NCI-H2107 treated with DMSO at 0.1 percent for 48 hours (cell line): ENCODE data around the gene ETNK2.

Source experiments
- DNase-seq: peaks from one replicate; lab custom pipeline; 2025; ENCODE audit not compliant: unreplicated experiment; lab: John Stamatoyannopoulos, UW

Gene ETNK2

DNA sequence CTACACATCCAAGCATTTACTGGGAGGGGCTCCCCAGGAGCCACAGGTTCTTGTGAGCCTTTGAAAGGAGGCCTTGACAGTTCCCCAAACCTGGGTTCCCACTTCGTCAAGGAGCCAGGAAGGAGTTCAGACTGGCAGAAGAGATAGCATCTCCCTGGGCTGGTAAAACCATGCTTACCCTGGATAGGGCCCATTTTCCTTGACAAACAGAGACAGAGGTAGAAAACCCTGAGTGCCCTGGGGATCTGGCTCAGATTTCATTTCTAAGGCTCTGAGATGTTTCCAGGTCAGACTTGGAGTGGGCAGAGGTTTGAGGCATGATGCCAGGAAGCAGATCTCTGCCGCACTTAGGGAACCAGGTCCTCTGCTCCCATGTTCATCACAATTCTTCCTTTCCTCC is 2.7 kb downstream of the ETNK2 start:
- DNase-seq, result no peak

DNA sequence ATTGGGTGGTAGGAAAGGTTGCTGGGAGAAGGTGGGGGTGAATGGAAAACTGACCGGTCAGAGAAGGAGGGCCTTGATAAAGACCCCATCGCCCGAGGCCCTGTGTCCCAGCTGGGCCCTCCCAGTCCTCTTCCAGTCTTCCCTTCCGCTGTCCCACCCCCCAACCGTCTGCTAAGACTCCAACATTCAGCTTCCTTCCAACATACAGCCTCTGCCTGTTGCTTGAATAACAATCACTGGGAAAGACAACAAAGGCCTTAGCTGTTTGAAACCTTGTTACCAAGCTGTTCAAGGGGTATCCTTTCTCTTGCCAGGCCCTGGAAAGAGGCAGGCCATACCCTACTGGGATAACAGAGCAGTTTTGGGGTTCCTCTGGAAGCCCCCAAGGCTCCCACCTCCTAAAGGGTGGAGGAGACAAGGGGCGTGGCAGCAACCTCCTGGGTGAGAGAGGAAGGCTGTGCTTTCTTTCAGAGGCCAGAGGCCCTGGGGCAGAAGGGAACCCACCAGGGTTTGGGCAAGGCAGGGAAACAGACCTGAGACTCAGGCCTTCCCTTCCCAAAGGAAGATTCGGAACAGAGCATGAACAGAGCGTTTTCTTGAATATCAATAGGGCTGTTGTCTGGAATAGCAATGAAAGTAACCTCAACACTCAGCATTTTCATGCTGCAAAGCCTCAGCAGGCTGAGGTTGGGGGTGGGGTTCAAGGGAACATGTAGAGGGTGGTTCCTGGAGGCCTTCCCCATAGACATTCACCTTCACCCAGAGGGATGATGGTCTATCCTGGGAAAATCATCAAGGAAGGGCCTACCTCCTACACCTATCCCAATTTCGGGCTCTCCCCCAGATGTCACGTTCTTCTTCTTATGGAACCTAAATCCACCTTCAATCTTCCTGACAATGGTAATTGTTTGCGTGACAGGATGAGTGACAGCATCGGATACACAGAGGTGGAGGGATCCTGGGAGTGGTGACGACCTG is 4.1 kb downstream of the ETNK2 start:
- DNase-seq, result no peak

DNA sequence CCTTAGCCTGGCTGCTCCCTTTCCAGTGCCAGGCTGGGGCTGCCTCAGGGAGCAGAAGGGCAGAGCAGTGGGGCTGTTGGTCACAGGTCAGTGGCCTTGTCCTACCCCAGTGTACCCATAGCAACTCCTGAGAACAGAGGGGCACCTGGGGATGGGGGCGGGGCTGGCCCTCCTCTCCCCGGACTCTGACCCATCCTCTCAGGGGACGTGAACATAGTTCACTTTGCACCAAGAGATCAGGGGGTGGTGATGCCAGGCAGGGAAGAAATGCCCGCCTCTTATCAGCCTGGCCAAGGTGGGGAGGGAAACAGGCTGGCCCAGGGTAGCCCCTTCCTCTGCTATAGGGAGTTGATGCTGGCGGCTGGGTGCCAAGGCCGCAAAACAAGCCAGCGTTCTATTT is 4.9 kb downstream of the ETNK2 start:
- DNase-seq, result no peak

DNA sequence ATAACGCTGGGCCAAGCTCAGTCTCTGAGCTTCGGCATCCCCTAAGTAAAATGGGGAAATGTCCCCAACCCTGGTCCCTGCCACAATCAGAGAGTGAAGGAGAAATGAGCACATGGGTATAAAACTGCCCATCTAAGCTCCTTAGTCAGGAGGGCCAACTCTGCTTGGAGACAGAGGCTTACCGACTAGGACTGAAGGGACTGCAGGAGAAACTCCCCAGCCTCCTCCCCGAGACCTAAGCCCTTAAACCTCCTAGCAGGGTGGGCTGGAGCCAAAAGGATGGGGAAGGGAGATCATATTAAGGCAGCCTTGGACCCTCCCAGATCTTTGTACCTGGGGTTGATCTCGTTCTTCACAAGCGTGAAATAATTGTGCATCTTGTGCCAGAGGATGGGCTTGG is 5.5 kb downstream of the ETNK2 start:
- DNase-seq, result no peak

DNA sequence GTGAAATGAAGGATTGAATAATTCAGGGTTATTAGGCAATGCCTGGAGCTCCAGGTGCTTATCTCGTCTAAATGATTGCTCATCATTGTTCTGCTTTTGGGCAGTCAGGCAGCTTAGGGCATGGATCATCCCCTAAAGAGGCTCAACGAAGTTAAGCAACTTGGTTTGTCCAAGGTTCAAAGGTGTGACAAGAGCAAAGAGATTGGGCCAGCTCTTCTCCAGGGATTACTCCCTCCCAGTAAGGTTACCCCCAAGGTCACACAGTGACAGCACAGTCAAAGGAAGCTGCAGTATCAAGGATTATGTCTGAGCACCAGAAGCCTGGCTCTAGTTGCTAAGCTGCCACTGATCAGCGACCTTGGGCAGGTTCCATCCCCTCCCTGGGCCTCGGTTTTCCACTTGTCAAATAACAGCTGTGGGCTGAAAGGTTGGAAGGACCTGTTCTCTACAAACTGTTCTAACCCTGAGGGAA is 6.8 kb downstream of the ETNK2 start:
- DNase-seq, result no peak

DNA sequence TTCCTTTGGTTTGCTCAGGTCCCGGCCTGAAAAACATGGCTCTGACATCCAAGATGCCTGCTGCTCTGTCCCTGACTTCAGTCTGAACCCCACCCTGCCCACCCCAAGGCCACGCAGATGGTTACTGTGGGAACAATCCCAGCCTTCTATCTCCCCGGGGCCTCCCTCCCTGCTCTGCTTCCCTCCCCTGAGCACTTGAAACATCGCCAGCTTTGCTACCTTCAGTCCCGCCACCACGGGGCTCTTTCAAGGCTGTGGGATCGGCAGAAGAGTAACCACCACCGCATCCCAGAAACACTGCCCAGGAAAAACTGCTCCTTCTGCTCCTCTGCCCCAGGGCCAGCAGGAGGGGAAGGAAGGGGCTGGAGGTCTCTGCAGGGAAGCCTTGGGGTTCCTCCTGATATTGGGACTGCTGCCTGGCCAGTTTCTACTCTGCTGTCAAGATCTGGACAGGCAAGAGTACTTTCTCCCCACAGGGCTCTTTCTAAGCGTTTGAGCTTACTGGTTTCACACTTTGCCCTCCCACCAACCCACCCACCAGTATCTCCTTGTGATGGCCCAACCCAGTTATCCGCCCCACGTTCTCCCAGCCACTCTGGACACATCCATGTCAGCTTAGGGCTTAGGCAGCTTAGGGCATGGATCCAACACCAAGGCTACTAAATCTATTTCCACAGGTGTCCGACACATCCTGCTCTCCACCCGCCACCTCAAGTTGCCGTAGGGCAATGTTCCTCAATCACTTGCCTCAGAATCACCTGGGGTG is 8.4 kb downstream of the ETNK2 start:
- no peak for DNase-seq

DNA sequence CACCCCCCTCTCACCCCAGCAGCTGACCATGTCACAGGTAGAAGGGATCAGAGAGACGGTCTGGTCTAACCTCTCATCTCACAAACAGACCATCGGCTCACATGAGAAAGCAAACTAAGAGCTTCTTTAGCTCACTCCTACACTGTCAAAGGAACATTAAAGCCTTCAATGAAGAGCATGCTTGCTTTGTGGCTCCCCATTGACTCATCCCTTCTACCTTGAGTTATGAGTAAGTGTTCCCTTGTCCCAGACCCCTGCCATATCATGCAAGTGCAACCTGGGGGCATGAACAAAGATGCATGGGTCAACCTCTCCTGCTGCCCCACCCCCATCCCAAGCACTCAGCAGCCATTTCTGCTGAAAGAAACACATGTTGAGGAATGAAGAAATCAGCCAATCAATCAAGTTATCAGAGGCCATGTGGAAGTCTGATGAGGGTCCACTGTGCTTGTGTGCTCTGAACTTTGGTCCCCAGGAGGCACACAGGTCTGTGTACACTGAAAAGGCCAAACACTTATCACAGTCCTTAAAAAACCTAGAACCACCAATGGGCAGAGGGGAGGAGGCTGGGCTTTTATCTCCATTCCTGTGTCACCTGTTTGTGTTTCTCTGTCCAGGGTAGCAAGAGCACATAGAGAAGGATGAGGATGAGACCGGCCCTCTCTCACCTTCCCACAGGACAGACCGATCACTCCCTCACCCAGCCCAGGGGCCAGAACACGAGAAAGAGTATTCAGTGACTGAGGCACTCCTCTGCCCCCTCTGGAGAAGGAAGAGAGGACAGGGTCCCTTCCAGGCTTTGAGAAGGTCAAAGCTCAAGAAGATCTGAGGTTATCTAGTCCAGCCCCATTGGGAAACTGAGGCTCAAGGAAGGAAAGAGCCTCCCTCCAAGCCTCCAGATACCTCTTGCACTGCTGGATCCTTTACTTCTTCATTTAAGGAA is 9.5 kb downstream of the ETNK2 start:
- no peak for DNase-seq

DNA sequence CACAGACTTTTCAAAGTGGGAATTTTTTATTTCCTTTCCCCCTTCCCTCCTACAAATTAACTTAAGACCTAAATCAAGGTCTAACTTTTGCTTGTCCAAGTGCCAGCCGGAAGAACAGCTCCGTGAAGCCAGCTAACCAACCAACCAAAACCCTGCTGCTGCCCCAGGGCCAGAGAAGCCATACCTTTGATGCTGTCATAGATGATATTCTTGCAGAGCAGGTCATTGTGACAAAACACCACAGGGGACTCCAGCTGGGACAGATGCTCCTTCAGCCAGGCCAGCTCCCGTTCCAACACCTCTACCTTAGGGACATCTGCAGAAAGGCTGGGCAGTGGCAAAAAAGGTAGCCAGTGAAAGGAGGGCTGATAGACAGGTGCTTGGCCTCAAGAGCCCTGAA is 10.7 kb downstream of the ETNK2 start:
- DNase-seq, result no peak

DNA sequence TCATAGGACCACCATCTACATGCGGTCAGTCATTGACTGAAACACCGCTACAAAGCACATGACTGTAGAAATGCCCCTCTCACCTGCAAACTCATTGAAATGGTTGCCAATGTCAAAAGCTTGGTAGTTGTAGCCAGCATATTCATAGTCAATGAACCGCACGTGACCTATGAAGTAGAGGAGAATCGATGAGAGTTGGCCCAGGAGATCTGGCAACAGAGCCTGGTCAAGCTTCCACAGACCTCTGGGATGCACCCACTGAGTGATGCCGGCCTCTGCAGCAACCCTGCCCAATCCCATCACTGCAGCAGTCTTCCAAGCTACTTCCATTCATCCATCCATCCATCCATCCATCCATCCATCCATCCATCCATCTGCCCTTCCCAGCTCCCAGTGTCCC is 11.9 kb downstream of the ETNK2 start:
- no peak for DNase-seq

DNA sequence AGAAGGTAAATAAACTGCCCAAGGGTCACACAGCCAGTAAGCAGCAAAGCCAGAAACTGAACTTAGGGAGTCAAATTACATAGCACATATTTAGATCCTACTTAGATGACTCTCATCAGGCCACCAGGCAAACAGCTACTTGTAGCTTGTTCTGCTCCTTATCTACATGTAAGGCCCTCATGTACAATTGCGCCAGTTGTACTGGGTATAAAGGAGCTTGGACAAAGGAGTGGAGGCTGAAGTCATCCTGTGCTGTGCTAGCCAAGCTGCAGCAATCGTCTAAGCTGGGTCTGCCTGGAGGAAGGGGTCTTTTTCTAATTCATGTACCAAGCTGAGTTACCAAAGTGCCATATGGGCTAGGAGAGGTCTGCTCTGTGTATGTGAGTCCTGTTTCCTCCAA is 12.8 kb downstream of the ETNK2 start:
- DNase-seq, result no peak

DNA sequence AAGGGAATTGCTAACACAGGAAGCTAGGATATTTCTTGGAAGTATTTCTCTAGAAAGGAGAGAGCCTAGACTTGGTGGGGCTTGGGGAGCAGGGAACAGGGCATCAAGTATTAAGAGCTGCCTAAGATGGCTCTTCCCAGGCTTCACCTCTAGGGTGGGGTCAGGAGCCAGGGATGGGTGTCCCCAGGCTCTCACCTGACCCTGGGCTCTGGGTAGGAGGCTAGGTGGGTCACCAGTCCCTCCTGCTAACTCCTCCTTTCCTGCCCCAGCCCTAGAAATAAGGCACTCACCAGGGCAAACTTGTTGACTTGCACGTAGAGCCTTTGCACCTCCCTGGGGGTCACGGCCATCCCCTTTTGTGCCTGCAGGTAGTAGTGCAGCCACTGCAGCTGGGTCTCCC is 15.0 kb downstream of the ETNK2 start:
- no peak for DNase-seq

DNA sequence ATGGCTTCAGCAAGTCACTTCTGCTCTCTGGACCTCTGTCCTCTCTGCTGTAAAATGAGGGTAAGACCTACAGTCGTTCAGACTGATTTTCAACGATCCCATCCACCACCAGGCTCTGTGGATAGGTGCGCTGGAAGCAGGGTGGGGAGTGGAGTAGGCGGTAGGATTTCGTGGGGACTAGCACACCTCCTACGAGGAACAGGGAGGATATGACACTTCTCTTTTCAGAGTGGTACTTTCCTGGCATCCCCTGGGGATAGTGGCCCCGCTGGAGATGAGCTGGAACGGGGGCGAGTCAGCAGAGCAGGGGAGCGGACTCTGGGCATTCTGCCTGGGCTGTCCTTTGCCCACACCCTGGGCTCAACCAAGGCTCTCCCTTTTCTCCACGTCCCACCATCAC is 17.7 kb downstream of the ETNK2 start:
- DNase-seq, result no peak

DNA sequence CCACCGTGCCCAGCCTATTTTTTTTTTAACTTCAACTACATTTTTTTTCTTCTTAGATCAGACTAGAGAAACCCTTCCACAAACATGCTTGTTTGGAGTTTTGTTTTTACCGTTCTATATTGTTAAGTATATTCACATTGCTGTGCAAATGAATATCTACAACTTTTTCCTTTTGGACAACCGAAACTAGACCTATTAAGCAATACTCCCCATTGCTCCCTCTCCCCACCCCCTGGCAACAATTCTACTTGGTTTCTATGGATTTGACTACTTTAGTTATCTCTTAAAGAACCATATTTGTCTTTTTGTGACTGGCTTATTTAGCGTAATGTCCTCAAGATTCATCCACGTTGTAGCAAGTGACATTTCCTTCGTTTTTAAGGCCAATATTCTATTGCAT is 19.1 kb downstream of the ETNK2 start:
- DNase-seq, result no peak

DNA sequence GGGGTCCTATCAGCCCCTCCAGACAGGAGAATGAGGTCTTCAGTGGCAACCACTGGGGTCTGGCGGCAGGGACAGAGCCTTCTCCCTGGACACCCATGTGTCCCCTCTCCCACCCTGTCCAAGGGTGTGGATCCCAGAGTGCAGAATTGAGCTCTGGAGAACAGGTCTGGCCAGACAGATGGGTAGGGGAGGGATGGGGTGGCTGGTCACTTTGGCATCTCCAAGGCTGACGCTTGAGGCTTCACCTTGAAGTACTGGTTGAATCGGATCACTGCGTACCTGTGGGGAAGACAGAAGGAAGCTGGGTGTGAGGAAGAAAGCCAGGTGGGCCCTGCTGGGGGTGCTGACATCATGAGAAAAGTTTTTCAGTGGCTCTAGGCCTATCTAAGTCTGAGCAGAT is 19.9 kb downstream of the ETNK2 start:
- DNase-seq, result no peak

DNA sequence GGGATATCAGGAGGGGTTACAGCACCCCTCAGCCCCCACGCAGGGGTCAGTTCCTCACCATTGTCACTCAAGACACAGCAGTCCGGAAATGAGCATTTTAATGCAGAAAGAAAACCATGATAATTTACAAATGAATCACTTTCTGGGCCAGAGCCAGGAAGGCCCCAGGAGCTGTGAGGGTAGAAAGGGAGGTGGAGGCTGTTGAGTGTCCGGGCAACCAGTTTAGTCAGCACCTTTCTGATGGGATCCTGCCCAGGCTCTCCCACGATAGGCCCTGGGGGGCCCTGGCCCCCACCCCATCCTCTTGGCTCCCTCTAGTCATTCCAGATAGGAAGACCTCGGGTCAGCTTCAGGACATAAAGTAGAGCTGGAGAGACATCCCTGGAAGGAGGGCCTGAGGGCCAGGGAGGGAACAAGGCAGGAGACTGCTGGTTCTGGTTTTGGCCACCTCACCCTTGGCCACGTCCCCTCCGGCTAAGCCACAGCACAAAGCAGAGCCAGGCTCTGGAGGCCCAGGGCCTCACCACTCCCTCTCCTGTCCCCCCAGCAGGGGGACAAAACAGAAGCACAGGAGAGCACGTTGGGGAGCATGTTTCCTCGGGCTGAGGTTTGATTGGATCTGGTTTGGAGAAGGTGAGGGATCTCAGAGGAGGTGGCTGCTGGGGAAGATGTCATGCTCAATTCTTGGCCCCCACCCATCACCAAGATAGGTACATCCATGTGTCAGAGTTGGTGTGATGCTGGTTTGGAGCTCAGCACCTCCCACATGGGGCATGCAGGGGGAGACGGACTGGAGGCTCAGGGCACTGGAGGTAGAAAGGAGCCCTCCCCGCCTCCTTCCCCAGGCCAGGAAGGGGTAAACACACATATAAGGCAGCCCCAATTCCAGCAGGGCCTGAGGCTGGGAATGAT is 20.6 kb downstream of the ETNK2 start:
- DNase-seq, result no peak

DNA sequence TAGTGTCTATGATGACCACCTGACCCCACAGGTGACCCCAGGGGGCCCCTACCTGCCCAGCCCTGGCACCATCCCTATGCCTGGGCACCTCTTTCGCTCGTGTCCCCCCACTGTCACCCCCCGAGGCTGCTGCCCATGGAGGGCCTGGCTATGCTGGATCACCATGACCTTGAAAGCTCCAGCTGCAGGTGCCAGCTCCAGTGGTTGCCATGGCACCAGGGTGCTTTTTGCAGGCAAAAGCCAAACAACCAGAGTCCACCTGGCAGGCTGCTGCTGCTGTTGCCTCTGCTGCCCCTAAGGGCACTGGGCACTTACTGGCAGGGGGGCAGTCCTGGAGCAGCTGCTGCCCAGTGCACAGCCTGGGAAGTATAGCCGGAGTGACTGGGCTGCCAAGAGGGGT is 21.7 kb downstream of the ETNK2 start:
- DNase-seq, result no peak

DNA sequence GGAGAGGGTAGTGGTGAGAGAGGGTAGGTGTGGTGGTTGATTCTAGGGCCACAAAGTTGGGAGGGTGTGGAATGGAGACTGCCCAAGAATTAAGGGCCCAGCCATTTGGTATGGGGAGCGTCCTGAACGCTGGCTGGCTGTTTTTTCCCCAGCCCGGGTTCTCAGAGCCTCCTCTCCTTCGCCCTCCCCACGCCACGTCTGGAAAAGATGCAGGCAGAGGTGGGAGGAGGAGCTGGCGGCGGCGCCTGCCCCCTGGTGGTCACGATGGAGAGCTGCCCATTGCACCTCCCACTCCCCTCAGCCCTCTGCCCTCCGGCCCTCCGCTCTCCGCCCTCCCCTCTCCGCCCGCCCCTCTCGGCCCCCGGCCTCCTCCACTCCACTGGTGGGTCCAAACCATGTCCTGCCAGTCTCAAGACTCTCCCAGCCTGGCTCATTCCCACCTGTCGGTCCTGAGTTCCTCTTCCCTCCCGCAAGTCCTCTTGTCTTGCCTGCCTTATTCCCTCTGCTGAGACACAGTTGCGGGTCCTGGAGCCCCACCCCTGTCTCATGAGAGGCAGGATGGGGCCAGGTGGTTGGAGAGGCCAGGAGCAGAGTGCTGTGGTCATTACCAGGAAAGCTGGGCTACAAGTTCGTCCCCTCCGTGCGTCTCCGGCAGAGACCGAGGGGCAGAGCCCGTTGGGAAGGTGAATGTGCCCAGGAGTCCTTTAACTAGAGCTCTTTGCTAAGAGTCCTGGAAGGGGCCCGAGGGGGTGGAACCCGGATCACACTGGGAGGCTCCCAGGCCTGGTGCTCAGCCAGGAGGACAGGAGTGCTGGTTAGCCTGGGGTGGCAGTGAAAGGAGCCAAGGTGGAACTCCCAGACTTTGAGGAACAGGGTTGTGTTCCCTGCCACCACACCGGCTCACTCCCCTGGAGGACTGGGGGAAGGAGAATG is 22.6 kb downstream of the ETNK2 start:
- DNase-seq, result peak; percentile 45

DNA sequence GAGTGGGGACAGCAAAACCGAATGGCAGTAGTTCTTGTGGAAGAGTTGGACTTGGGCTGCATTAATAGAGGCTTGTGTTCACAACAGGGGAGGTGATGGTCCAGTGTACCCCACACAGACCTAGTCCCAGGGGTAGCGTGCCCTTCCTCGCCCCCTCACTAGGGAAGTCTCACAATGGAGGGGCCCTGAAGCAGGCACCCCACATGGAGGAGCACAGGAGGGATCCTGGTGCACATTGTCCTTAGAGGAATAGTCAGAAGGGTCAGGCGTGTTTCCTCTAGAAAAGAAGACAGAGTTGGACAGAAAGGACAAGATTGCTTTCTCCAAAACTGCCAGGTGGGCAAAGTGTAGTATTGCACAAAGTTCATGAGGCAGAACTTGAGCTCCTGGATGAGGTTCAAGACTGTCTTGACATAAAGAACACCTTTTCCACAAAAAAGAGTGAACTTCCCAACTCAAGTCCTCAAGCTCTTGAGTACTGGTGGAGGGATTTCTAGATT is 23.3 kb downstream of the ETNK2 start:
- no peak for DNase-seq
